GM18505 (cell line): Measurements from ENCODE around the gene LRRC14B.
"Not testable (repeated sequence)": the region's sequence is repeated elsewhere in the genome, so short reads cannot be mapped to it uniquely, and the experiment has no call there.

Experiments
- ATAC-seq: cut with Tn5 transposase; IDR thresholded peaks from one replicate; pipeline ENCODE4 v1.9.1; 2021; ENCODE audit not compliant: unreplicated experiment
- POLR2A ChIP-seq: IDR thresholded peaks from 4 replicates; pipeline ENCODE4 v1.6.1; 2011; ENCODE audit warnings: borderline replicate concordance; ENCODE audit not compliant: insufficient read depth, insufficient read length; ENCODE audit errors: extremely low read depth

LRRC14B gene

GRCh38 chr5:228886-229285 is 37.6 kb downstream of the LRRC14B start:
- no peak for ATAC-seq
- TF ChIP-seq POLR2A, result no peak

- TF ChIP-seq POLR2A, result no peak
- no peak for ATAC-seq
Measured at GRCh38 chr5:230711-231110, 39.4 kb downstream of the LRRC14B start.

- ATAC-seq, result no peak
- no peak for TF ChIP-seq POLR2A
Measured at GRCh38 chr5:231661-232060, 40.4 kb downstream of the LRRC14B start.

- ATAC-seq, result not testable (repeated sequence)
Measured at GRCh38 chr5:233426-233825, 42.1 kb downstream of the LRRC14B start.

- TF ChIP-seq POLR2A, result no peak
- no peak for ATAC-seq
Measured at GRCh38 chr5:234450-234849, 43.2 kb downstream of the LRRC14B start.

GRCh38 chr5:235527-235926 is 44.2 kb downstream of the LRRC14B start:
- ATAC-seq, result not testable (repeated sequence)

GRCh38 chr5:237931-238330 is 46.6 kb downstream of the LRRC14B start:
- ATAC-seq, result not testable (repeated sequence)

GRCh38 chr5:240550-240949 is 49.3 kb downstream of the LRRC14B start:
- not testable (repeated sequence) for ATAC-seq

- ATAC-seq, result not testable (repeated sequence)
Measured at GRCh38 chr5:241045-241669, 49.9 kb downstream of the LRRC14B start.

GRCh38 chr5:243683-244367 is 52.5 kb downstream of the LRRC14B start:
- ATAC-seq, result not testable (repeated sequence)

- ATAC-seq, result not testable (repeated sequence)
Measured at GRCh38 chr5:245717-246116, 54.4 kb downstream of the LRRC14B start.
